Activated T-cell treated with anti-CD3 and anti-CD28 coated beads for 48 hours (primary cell): ENCODE results near the gene LY6G5B.
A peak's percentile ranks its signal among the peaks of the same experiment; 100 is the strongest.
"Not testable (repeated sequence)": the region's sequence is repeated elsewhere in the genome, so short reads cannot be mapped to it uniquely, and the experiment has no call there.

Source experiments
- DNase-seq: peaks from one replicate; pipeline ENCODE4 v3.0.0-alpha.2; 2020; ENCODE audit warnings: low read depth

The LY6G5B gene

GRCh38 chr6:31691078-31691463, 21.3 kb downstream of the LY6G5B start:
- DNase-seq = no peak

GRCh38 chr6:31691564-31692108, 21.9 kb downstream of the LY6G5B start:
- no peak for DNase-seq

- no peak for DNase-seq
Observed at GRCh38 chr6:31692353-31692752, 22.6 kb downstream of the LY6G5B start.

GRCh38 chr6:31692886-31693285, 23.1 kb downstream of the LY6G5B start:
- no peak for DNase-seq

- no peak for DNase-seq
Observed at GRCh38 chr6:31693535-31693934, 23.8 kb downstream of the LY6G5B start.

GRCh38 chr6:31697555-31697954, 27.8 kb downstream of the LY6G5B start:
- no peak for DNase-seq

- DNase-seq = no peak
Observed at GRCh38 chr6:31700740-31701401, 31.1 kb downstream of the LY6G5B start.

GRCh38 chr6:31701666-31702404, 32.1 kb downstream of the LY6G5B start:
- no peak for DNase-seq

GRCh38 chr6:31702405-31702818, 32.6 kb downstream of the LY6G5B start:
- peak; percentile 31 for DNase-seq

- DNase-seq = peak; percentile 98
Observed at GRCh38 chr6:31702819-31703716, 33.3 kb downstream of the LY6G5B start, which contains the start of gene ABHD16A. Gene ABHD16A (minus strand): TSS chr6:31703324. CDS start chr6:31703281, 43 bp downstream.

- no peak for DNase-seq
Observed at GRCh38 chr6:31705931-31706330, 36.2 kb downstream of the LY6G5B start.

GRCh38 chr6:31706599-31706998, 36.8 kb downstream of the LY6G5B start, which contains the start of gene LY6G6F:
Gene LY6G6F (plus strand): TSS chr6:31706866. CDS start chr6:31706907, 41 bp downstream.
- DNase-seq = no peak

GRCh38 chr6:31707701-31708100, 37.9 kb downstream of the LY6G5B start:
- no peak for DNase-seq

- no peak for DNase-seq
Observed at GRCh38 chr6:31708224-31708623, 38.4 kb downstream of the LY6G5B start.

- not testable (repeated sequence) for DNase-seq
Observed at GRCh38 chr6:31709157-31709556, 39.4 kb downstream of the LY6G5B start.

GRCh38 chr6:31710523-31711219, 40.9 kb downstream of the LY6G5B start:
- no peak for DNase-seq

GRCh38 chr6:31711233-31711632, 41.5 kb downstream of the LY6G5B start:
- no peak for DNase-seq

GRCh38 chr6:31712296-31712695, 42.5 kb downstream of the LY6G5B start:
- no peak for DNase-seq

- no peak for DNase-seq
Observed at GRCh38 chr6:31713465-31713864, 43.7 kb downstream of the LY6G5B start.

GRCh38 chr6:31713991-31714684, 44.4 kb downstream of the LY6G5B start:
- no peak for DNase-seq
